ENCODE measurements around the gene SYK.
"Not testable (repeated sequence)": the region's sequence is repeated elsewhere in the genome, so short reads cannot be mapped to it uniquely, and the experiment has no call there.

Gene SYK

GRCh38 chr9:90801241-90801972 is at the start of gene SYK:
Gene SYK (plus strand): TSS chr9:90801819. CDS start chr9:90843899, 42,080 bp downstream.
- DNase-seq = peak; percentile 51

GRCh38 chr9:90755514-90756371 is 45.9 kb upstream of the SYK start:
- DNase-seq = peak; percentile 25

GRCh38 chr9:90760577-90760976 is 41.0 kb upstream of the SYK start:
- not testable (repeated sequence) for DNase-seq

GRCh38 chr9:90766731-90767130 is 34.9 kb upstream of the SYK start:
- no peak for DNase-seq

GRCh38 chr9:90767523-90768100 is 34.0 kb upstream of the SYK start:
- no peak for DNase-seq

GRCh38 chr9:90770182-90770738 is 31.4 kb upstream of the SYK start:
- DNase-seq = no peak

- no peak for DNase-seq
Measured at GRCh38 chr9:90770927-90771326, 30.7 kb upstream of the SYK start.

GRCh38 chr9:90772386-90772785 is 29.2 kb upstream of the SYK start:
- DNase-seq = no peak

- no peak for DNase-seq
Measured at GRCh38 chr9:90773617-90774016, 28.0 kb upstream of the SYK start.

- DNase-seq = no peak
Measured at GRCh38 chr9:90774071-90774470, 27.5 kb upstream of the SYK start.

- no peak for DNase-seq
Measured at GRCh38 chr9:90774682-90775081, 26.9 kb upstream of the SYK start.

- DNase-seq = no peak
Measured at GRCh38 chr9:90775657-90776056, 26.0 kb upstream of the SYK start.

- no peak for DNase-seq
Measured at GRCh38 chr9:90778746-90779145, 22.9 kb upstream of the SYK start.

- no peak for DNase-seq
Measured at GRCh38 chr9:90783552-90783951, 18.1 kb upstream of the SYK start.

GRCh38 chr9:90783964-90784363 is 17.7 kb upstream of the SYK start:
- no peak for DNase-seq

- no peak for DNase-seq
Measured at GRCh38 chr9:90787771-90788460, 13.7 kb upstream of the SYK start.

GRCh38 chr9:90788527-90788926 is 13.1 kb upstream of the SYK start:
- DNase-seq = not testable (repeated sequence)

GRCh38 chr9:90789408-90789807 is 12.2 kb upstream of the SYK start:
- no peak for DNase-seq

- DNase-seq = no peak
Measured at GRCh38 chr9:90789862-90790261, 11.8 kb upstream of the SYK start.

GRCh38 chr9:90793024-90793423 is 8.6 kb upstream of the SYK start:
- DNase-seq = not testable (repeated sequence)

GRCh38 chr9:90793729-90794128 is 7.9 kb upstream of the SYK start:
- no peak for DNase-seq

- no peak for DNase-seq
Measured at GRCh38 chr9:90795084-90795483, 6.5 kb upstream of the SYK start.

GRCh38 chr9:90795871-90796317 is 5.7 kb upstream of the SYK start:
- no peak for DNase-seq
